ENCODE data around the gene GET4.
A peak's percentile ranks its signal among the peaks of the same experiment; 100 is the strongest.

The GET4 gene

GRCh38 chr7:894164-894867, 18.0 kb downstream of the GET4 start:
- peak overlapping the region; percentile 10 for H3K27ac Mint-ChIP-seq
- no peaks in the 10 kb centered on the region for H3K9me3 Mint-ChIP-seq (ENCODE audit: low read depth)
- no peaks in the 10 kb centered on the region for H3K27me3 Mint-ChIP-seq

GRCh38 chr7:894927-895450, 18.6 kb downstream of the GET4 start:
- Mint-ChIP-seq H3K4me1 (ENCODE audit: low read depth) (no peaks in the 10 kb centered on the region), H3K36me3 (peaks cover 9% of the 10 kb centered on the region), H3K9me3 (ENCODE audit: low read depth) (no peaks in the 10 kb centered on the region), H3K27me3 (no peaks in the 10 kb centered on the region), H3K27ac (no peak overlapping the region), H3K4me3 (no peak overlapping the region)

More at GRCh38 chr7:894164-894867, 18.0 kb downstream of the GET4 start:
- Mint-ChIP-seq H3K4me3 (no peak overlapping the region), H3K36me3 (peaks cover 9% of the 10 kb centered on the region), H3K4me1 (ENCODE audit: low read depth) (no peaks in the 10 kb centered on the region)

GRCh38 chr7:895451-896052, 19.2 kb downstream of the GET4 start:
- H3K27ac Mint-ChIP-seq, result no peak overlapping the region
- H3K9me3 Mint-ChIP-seq (ENCODE audit: low read depth), result no peaks in the 10 kb centered on the region
- peaks cover 9% of the 10 kb centered on the region for H3K36me3 Mint-ChIP-seq
- no peak overlapping the region for H3K4me3 Mint-ChIP-seq
- no peaks in the 10 kb centered on the region for H3K4me1 Mint-ChIP-seq (ENCODE audit: low read depth)
- H3K27me3 Mint-ChIP-seq, result no peaks in the 10 kb centered on the region

- peak overlapping the region; percentile 70 for H3K27ac Mint-ChIP-seq
- peaks cover 9% of the 10 kb centered on the region for H3K36me3 Mint-ChIP-seq
- H3K9me3 Mint-ChIP-seq (ENCODE audit: low read depth), result no peaks in the 10 kb centered on the region
- H3K4me1 Mint-ChIP-seq (ENCODE audit: low read depth), result no peaks in the 10 kb centered on the region
- H3K4me3 Mint-ChIP-seq, result no peak overlapping the region
- no peaks in the 10 kb centered on the region for H3K27me3 Mint-ChIP-seq
Observed at GRCh38 chr7:896346-897075, 20.2 kb downstream of the GET4 start.

- Mint-ChIP-seq H3K4me1 (ENCODE audit: low read depth) (no peaks in the 10 kb centered on the region), H3K27me3 (no peaks in the 10 kb centered on the region), H3K9me3 (ENCODE audit: low read depth) (no peaks in the 10 kb centered on the region), H3K27ac (peak overlapping the region; percentile 70), H3K4me3 (no peak overlapping the region), H3K36me3 (peaks cover 9% of the 10 kb centered on the region)
Observed at GRCh38 chr7:897086-897485, 20.7 kb downstream of the GET4 start.

- peaks cover 2% of the 10 kb centered on the region for H3K4me1 Mint-ChIP-seq (ENCODE audit: low read depth)
- H3K27me3 Mint-ChIP-seq, result no peaks in the 10 kb centered on the region
- no peak overlapping the region for H3K4me3 Mint-ChIP-seq
- peaks cover 8% of the 10 kb centered on the region for H3K36me3 Mint-ChIP-seq
- H3K9me3 Mint-ChIP-seq (ENCODE audit: low read depth), result no peaks in the 10 kb centered on the region
- H3K27ac Mint-ChIP-seq, result no peak overlapping the region
Observed at GRCh38 chr7:897771-898376, 21.5 kb downstream of the GET4 start.

GRCh38 chr7:898460-898854, 22.1 kb downstream of the GET4 start:
- peaks cover 8% of the 10 kb centered on the region for H3K36me3 Mint-ChIP-seq
- H3K9me3 Mint-ChIP-seq (ENCODE audit: low read depth), result no peaks in the 10 kb centered on the region
- H3K4me3 Mint-ChIP-seq, result no peak overlapping the region
- peaks cover 2% of the 10 kb centered on the region for H3K4me1 Mint-ChIP-seq (ENCODE audit: low read depth)
- no peak overlapping the region for H3K27ac Mint-ChIP-seq
- H3K27me3 Mint-ChIP-seq, result no peaks in the 10 kb centered on the region

- no peak overlapping the region for H3K4me3 Mint-ChIP-seq
- no peaks in the 10 kb centered on the region for H3K9me3 Mint-ChIP-seq (ENCODE audit: low read depth)
- H3K4me1 Mint-ChIP-seq (ENCODE audit: low read depth), result peaks cover 2% of the 10 kb centered on the region
- H3K27ac Mint-ChIP-seq, result no peak overlapping the region
- peaks cover 8% of the 10 kb centered on the region for H3K36me3 Mint-ChIP-seq
- no peaks in the 10 kb centered on the region for H3K27me3 Mint-ChIP-seq
Observed at GRCh38 chr7:898855-899681, 22.7 kb downstream of the GET4 start.

- H3K27me3 Mint-ChIP-seq, result no peaks in the 10 kb centered on the region
- no peak overlapping the region for H3K27ac Mint-ChIP-seq
- H3K9me3 Mint-ChIP-seq (ENCODE audit: low read depth), result no peaks in the 10 kb centered on the region
- H3K4me1 Mint-ChIP-seq (ENCODE audit: low read depth), result peaks cover 2% of the 10 kb centered on the region
- H3K36me3 Mint-ChIP-seq, result peaks cover 8% of the 10 kb centered on the region
- H3K4me3 Mint-ChIP-seq, result no peak overlapping the region
Observed at GRCh38 chr7:899806-900205, 23.5 kb downstream of the GET4 start.

- Mint-ChIP-seq H3K4me1 (ENCODE audit: low read depth) (peaks cover 2% of the 10 kb centered on the region), H3K27me3 (no peaks in the 10 kb centered on the region), H3K36me3 (peaks cover 8% of the 10 kb centered on the region), H3K4me3 (no peak overlapping the region), H3K9me3 (ENCODE audit: low read depth) (no peaks in the 10 kb centered on the region), H3K27ac (no peak overlapping the region)
Observed at GRCh38 chr7:900331-901040, 24.1 kb downstream of the GET4 start.

GRCh38 chr7:901041-901387, 24.7 kb downstream of the GET4 start:
- Mint-ChIP-seq H3K4me1 (ENCODE audit: low read depth) (peaks cover 2% of the 10 kb centered on the region), H3K9me3 (ENCODE audit: low read depth) (no peaks in the 10 kb centered on the region), H3K27ac (no peak overlapping the region), H3K36me3 (peaks cover 7% of the 10 kb centered on the region), H3K27me3 (no peaks in the 10 kb centered on the region), H3K4me3 (no peak overlapping the region)

- Mint-ChIP-seq H3K9me3 (ENCODE audit: low read depth) (no peaks in the 10 kb centered on the region), H3K27ac (no peak overlapping the region), H3K36me3 (peaks cover 3% of the 10 kb centered on the region), H3K27me3 (no peaks in the 10 kb centered on the region), H3K4me1 (ENCODE audit: low read depth) (peaks cover 2% of the 10 kb centered on the region), H3K4me3 (no peak overlapping the region)
Observed at GRCh38 chr7:901388-902154, 25.2 kb downstream of the GET4 start.

- no peak overlapping the region for H3K27ac Mint-ChIP-seq
- H3K4me3 Mint-ChIP-seq, result no peak overlapping the region
- peaks cover 3% of the 10 kb centered on the region for H3K36me3 Mint-ChIP-seq
- no peaks in the 10 kb centered on the region for H3K27me3 Mint-ChIP-seq
- H3K4me1 Mint-ChIP-seq (ENCODE audit: low read depth), result peaks cover 2% of the 10 kb centered on the region
- no peaks in the 10 kb centered on the region for H3K9me3 Mint-ChIP-seq (ENCODE audit: low read depth)
Observed at GRCh38 chr7:902996-903395, 26.6 kb downstream of the GET4 start.
